Neutrophil (primary cell): Measurements from ENCODE around the gene PITPNC1.

Source experiments
- H3K27ac ChIP-seq: fragments of 200-600 bp; sonication (generic); 2 replicates; pipeline ENCODE4 v1.5.1; 2016; ENCODE audit warnings: mild to moderate bottlenecking, moderate library complexity
- H3K27me3 ChIP-seq: fragments of 200-600 bp; sonication (generic); 2 replicates; pipeline ENCODE4 v1.6.0; 2016; ENCODE audit warnings: mild to moderate bottlenecking
- H3K36me3 ChIP-seq: fragments of 200-600 bp; sonication (generic); 2 replicates; pipeline ENCODE4 v1.5.1; 2017
- H3K4me1 ChIP-seq, 2 experiments: fragments of 200-600 bp in 1 of 2; sonication (generic) in 1 of 2; 1 replicate in 1 of 2; 2 replicates in 1 of 2; pipeline versions ENCODE4 v1.5.1 to v1.6.1; 2013 to 2016; ENCODE audit warnings: low read depth in 1 of 2, low read length in 1 of 2, mild to moderate bottlenecking in 1 of 2, moderate library complexity in 1 of 2; ENCODE audit not compliant: control insufficient read depth in 1 of 2, insufficient read depth in 1 of 2
- H3K4me3 ChIP-seq, 2 experiments: fragments of 200-600 bp in 1 of 2; sonication (generic) in 1 of 2; 1 replicate in 1 of 2; 2 replicates in 1 of 2; pipeline ENCODE4 v1.5.1; 2013 to 2016; ENCODE audit warnings: low read depth in 1 of 2, low read length in 1 of 2, mild to moderate bottlenecking in 1 of 2, moderate library complexity in 1 of 2
- H3K9me3 ChIP-seq: fragments of 200-600 bp; sonication (generic); 2 replicates; pipeline ENCODE4 v1.5.1; 2016
- TF ChIP-seq, protein P1 (sequence below): fragments of 200-600 bp; sonication (generic); IDR thresholded peaks from 2 replicates; pipeline ENCODE4 v1.5.1; 2016; ENCODE audit warnings: antibody characterized with exemption

The PITPNC1 gene

GRCh38 chr17:67358612-67359011 lies 18.5 kb upstream of the PITPNC1 start:
- H3K27ac ChIP-seq, result no peak overlapping the region

GRCh38 chr17:67359960-67360791 lies 16.9 kb upstream of the PITPNC1 start:
- H3K4me1 ChIP-seq, result peaks cover 21 to 22% of the 10 kb centered on the region in 2 experiments
- H3K36me3 ChIP-seq, result peaks cover 22% of the 10 kb centered on the region
- H3K27ac ChIP-seq, result no peak overlapping the region
- H3K9me3 ChIP-seq, result no peaks in the 10 kb centered on the region
- TF ChIP-seq, protein P1, sequence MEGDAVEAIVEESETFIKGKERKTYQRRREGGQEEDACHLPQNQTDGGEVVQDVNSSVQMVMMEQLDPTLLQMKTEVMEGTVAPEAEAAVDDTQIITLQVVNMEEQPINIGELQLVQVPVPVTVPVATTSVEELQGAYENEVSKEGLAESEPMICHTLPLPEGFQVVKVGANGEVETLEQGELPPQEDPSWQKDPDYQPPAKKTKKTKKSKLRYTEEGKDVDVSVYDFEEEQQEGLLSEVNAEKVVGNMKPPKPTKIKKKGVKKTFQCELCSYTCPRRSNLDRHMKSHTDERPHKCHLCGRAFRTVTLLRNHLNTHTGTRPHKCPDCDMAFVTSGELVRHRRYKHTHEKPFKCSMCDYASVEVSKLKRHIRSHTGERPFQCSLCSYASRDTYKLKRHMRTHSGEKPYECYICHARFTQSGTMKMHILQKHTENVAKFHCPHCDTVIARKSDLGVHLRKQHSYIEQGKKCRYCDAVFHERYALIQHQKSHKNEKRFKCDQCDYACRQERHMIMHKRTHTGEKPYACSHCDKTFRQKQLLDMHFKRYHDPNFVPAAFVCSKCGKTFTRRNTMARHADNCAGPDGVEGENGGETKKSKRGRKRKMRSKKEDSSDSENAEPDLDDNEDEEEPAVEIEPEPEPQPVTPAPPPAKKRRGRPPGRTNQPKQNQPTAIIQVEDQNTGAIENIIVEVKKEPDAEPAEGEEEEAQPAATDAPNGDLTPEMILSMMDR, result no peak
- no peak overlapping the region for H3K4me3 ChIP-seq
- no peaks in the 10 kb centered on the region for H3K27me3 ChIP-seq

More at GRCh38 chr17:67358612-67359011, 18.5 kb upstream of the PITPNC1 start:
- H3K27me3 ChIP-seq, result no peaks in the 10 kb centered on the region
- H3K4me3 ChIP-seq, result no peak overlapping the region
- TF ChIP-seq, protein P1, result no peak
- peaks cover 24 to 26% of the 10 kb centered on the region in 2 experiments for H3K4me1 ChIP-seq
- no peaks in the 10 kb centered on the region for H3K9me3 ChIP-seq
- H3K36me3 ChIP-seq, result peaks cover 20% of the 10 kb centered on the region

- Histone ChIP-seq H3K27ac (no peak overlapping the region), H3K4me1 (peaks cover 21 to 27% of the 10 kb centered on the region in 2 experiments), H3K27me3 (no peaks in the 10 kb centered on the region), H3K36me3 (peaks cover 22% of the 10 kb centered on the region), H3K4me3 (no peak overlapping the region), H3K9me3 (no peaks in the 10 kb centered on the region)
- TF ChIP-seq, protein P1, result no peak
Observed at GRCh38 chr17:67360880-67361279, 16.2 kb upstream of the PITPNC1 start.

GRCh38 chr17:67362173-67362572 lies 14.9 kb upstream of the PITPNC1 start:
- TF ChIP-seq, protein P1, result no peak
- no peaks in the 10 kb centered on the region for H3K27me3 ChIP-seq
- H3K27ac ChIP-seq, result no peak overlapping the region
- H3K4me1 ChIP-seq, result peaks cover 26 to 32% of the 10 kb centered on the region in 2 experiments
- no peaks in the 10 kb centered on the region for H3K9me3 ChIP-seq
- H3K4me3 ChIP-seq, result no peak overlapping the region
- H3K36me3 ChIP-seq, result peaks cover 15% of the 10 kb centered on the region

DNA sequence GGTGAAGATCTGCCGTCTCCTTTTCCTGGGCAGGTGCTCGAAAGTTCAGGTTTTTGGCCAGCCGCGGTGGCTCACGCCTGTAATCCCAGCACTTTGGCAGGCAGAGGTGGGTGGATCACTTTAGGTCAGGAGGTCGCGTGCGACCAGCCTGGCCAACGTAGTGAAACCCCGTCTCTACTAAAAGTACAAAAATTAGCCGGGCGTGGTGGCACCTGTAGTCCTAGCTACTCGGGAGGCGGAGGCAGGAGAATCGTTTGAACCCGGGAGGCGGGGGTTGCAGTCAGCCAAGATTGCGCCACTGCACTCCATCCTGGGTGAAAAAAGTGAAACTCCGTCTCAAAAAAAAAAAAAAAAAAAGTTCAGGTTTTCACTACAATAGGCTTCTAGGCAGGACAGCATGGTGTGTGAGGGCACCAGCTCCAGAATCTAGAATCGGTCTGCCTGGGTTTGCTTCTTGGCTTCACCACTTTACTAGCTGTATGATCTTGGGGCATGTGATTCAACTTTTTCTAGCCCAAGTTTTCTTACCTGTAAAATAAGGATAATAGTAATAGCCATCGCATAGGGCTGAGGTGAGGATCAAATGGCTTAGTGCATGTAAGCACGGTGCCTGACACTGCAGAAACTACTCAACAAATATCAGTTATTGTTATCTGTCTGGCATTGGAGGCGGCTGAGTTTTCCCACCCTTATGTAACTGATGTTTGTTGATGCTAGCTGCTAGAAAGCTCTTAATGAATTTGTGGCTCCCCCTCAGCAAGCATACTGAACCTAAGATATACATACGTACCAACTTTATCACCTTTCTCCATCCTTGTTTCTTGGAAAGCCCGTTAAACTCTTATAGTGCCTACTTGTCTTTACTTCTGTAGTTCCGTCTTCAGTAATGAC lies 12.0 kb upstream of the PITPNC1 start:
- Histone ChIP-seq H3K27ac (peak overlapping the region; percentile 86), H3K4me1 (peaks cover 26 to 28% of the 10 kb centered on the region in 2 experiments), H3K9me3 (no peaks in the 10 kb centered on the region), H3K36me3 (peaks cover 8% of the 10 kb centered on the region), H3K4me3 (peak overlapping the region; percentile 86 to 98), H3K27me3 (no peaks in the 10 kb centered on the region)
- TF ChIP-seq, protein P1, result no peak
